NOMO-1 treated with DMSO at 0.1 percent for 48 hours (cell line): ENCODE measurements around the gene SOSTDC1.

Experiments
- DNase-seq: peaks from one replicate; lab custom pipeline; 2025; ENCODE audit not compliant: unreplicated experiment; lab: John Stamatoyannopoulos, UW

Gene SOSTDC1

GRCh38 chr7:16420649-16421332 lies 44.7 kb downstream of the SOSTDC1 start:
- DNase-seq = peak; percentile 80

GRCh38 chr7:16420329-16420648 lies 45.2 kb downstream of the SOSTDC1 start:
- DNase-seq = no peak

GRCh38 chr7:16419859-16420258 lies 45.7 kb downstream of the SOSTDC1 start:
- no peak for DNase-seq

- DNase-seq = no peak
These were observed 46.4 kb downstream of the SOSTDC1 start for GRCh38 chr7:16419126-16419525.

- no peak for DNase-seq
These were observed 47.6 kb downstream of the SOSTDC1 start for GRCh38 chr7:16417906-16418305.

GRCh38 chr7:16416289-16417282 lies 49.0 kb downstream of the SOSTDC1 start:
- DNase-seq = no peak

GRCh38 chr7:16412274-16413254 lies 53.0 kb downstream of the SOSTDC1 start:
- no peak for DNase-seq
